ENCODE measurements around the gene ARHGAP8.

DNA sequence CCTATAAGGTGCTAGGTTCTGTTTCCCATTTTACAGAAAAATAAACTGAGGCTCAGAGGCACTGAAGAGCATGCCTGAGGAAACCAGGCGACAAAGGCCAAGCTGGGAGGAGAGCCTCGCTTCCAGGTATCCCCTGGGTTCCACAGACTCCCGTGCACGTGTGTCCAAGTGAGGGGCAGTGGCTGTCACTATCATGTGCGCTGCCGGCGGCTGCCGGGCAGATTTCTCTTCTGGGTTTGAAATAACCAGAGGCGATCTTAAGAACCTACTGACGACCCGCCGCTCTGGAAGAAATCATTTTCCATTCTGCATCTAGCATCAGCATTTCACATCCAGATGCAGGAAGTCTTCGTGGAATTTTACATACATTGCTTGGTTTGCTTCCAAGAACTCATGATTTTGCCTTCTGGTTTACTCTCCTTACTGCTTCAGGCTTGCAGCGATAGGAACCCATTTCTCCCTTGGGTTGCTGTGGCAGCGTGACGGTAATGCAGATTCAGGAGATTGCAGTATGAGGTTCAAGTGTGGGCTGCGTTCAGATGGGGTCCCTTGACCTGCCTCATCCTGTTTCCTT is 28.6 kb downstream of the ARHGAP8 start:
- TF ChIP-seq, protein P1, sequence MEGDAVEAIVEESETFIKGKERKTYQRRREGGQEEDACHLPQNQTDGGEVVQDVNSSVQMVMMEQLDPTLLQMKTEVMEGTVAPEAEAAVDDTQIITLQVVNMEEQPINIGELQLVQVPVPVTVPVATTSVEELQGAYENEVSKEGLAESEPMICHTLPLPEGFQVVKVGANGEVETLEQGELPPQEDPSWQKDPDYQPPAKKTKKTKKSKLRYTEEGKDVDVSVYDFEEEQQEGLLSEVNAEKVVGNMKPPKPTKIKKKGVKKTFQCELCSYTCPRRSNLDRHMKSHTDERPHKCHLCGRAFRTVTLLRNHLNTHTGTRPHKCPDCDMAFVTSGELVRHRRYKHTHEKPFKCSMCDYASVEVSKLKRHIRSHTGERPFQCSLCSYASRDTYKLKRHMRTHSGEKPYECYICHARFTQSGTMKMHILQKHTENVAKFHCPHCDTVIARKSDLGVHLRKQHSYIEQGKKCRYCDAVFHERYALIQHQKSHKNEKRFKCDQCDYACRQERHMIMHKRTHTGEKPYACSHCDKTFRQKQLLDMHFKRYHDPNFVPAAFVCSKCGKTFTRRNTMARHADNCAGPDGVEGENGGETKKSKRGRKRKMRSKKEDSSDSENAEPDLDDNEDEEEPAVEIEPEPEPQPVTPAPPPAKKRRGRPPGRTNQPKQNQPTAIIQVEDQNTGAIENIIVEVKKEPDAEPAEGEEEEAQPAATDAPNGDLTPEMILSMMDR (conservative IDR thresholded peaks at IDR 0.05; ENCODE audit: low read length), result no peak
- no peak for TF ChIP-seq EZH2phosphoT487 (IDR thresholded peaks at IDR 0.05; ENCODE audit: borderline replicate concordance)

Measured in Loucy (cell line).